GM19324 (cell line): ENCODE data around the gene SHC4.
"Not testable (repeated sequence)": the region's sequence is repeated elsewhere in the genome, so short reads cannot be mapped to it uniquely, and the experiment has no call there.

Experiments
- ATAC-seq: cut with Tn5 transposase; IDR thresholded peaks from one replicate; pipeline ENCODE4 v1.9.1; 2021; ENCODE audit warnings: mild to moderate bottlenecking, moderate library complexity; ENCODE audit not compliant: unreplicated experiment, low FRiP score

The SHC4 gene

GRCh38 chr15:48928877-48929538, 34.7 kb downstream of the SHC4 start:
- no peak for ATAC-seq

GRCh38 chr15:48925714-48926223, 38.0 kb downstream of the SHC4 start:
- ATAC-seq: no peak

- ATAC-seq: no peak
Measured at GRCh38 chr15:48924528-48925393, 39.0 kb downstream of the SHC4 start.

- no peak for ATAC-seq
Measured at GRCh38 chr15:48922046-48922445, 41.7 kb downstream of the SHC4 start.

- ATAC-seq: no peak
Measured at GRCh38 chr15:48916721-48917120, 47.0 kb downstream of the SHC4 start.

GRCh38 chr15:48915861-48916260, 47.9 kb downstream of the SHC4 start:
- no peak for ATAC-seq

- ATAC-seq: no peak
Measured at GRCh38 chr15:48914717-48915116, 49.0 kb downstream of the SHC4 start.

- no peak for ATAC-seq
Measured at GRCh38 chr15:48913141-48913540, 50.6 kb downstream of the SHC4 start.

- not testable (repeated sequence) for ATAC-seq
Measured at GRCh38 chr15:48910554-48910953, 53.2 kb downstream of the SHC4 start.

GRCh38 chr15:48909313-48909712, 54.4 kb downstream of the SHC4 start:
- not testable (repeated sequence) for ATAC-seq

- no peak for ATAC-seq
Measured at GRCh38 chr15:48905847-48906246, 57.9 kb downstream of the SHC4 start.

- ATAC-seq: no peak
Measured at GRCh38 chr15:48905216-48905615, 58.5 kb downstream of the SHC4 start.

GRCh38 chr15:48904758-48905157, 59.0 kb downstream of the SHC4 start:
- no peak for ATAC-seq

GRCh38 chr15:48899793-48900192, 63.9 kb downstream of the SHC4 start:
- no peak for ATAC-seq

- ATAC-seq: no peak
Measured at GRCh38 chr15:48898446-48898845, 65.3 kb downstream of the SHC4 start.

GRCh38 chr15:48898032-48898431, 65.7 kb downstream of the SHC4 start:
- ATAC-seq: no peak

GRCh38 chr15:48896869-48897814, 66.6 kb downstream of the SHC4 start:
- ATAC-seq: no peak

GRCh38 chr15:48893311-48893710, 70.4 kb downstream of the SHC4 start:
- no peak for ATAC-seq

- no peak for ATAC-seq
Measured at GRCh38 chr15:48891232-48891765, 72.4 kb downstream of the SHC4 start.

- ATAC-seq: no peak
Measured at GRCh38 chr15:48890375-48890972, 73.2 kb downstream of the SHC4 start.
